Stimulated activated CD4-positive, alpha-beta T cell treated with anti-CD3 and anti-CD28 coated beads, TNF-alpha, amount 100 ng/mL, for 24 hours (primary cell): ENCODE data around the gene DNAJC15.

Experiments
- DNase-seq, 3 experiments: peaks; one replicate each; pipeline ENCODE4 v3.0.0-alpha.2; 2020; ENCODE audit warnings: low read depth in 3 of 3

DNAJC15 gene

DNA sequence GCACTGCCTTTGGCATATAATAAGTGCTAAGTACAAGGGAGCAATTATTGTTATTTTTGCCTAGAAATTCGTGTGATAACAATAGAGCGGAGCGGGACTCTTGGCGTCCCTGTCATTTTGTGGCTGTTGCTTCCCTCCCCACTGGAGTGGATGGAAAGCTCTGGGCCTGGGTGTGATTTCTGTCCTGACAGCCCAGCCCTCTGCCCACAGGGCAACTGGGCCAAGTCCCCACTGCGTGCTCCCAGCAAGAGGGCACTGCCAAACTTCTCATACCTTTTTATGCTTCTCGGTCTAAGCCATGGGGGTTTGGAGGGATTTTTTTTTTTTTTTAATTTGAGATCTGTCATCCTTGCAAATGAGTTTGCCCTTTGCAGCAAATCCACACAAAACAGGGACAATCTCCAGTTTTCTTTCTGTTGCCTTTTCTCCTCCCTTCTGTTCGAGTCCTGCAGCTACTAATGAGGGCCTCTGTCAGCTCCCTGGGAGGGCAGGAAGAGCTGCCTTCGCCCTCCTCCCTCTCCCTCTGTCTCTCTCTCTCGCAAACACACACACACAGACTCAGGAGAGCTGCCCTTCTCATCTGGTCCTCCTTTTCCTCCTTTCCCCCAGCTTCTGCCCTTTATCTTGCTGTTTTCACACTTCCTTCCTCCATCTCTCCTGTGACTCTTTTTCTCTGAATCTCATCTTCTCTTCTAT lies 103.9 kb downstream of the DNAJC15 start:
- DNase-seq, result no peak

DNA sequence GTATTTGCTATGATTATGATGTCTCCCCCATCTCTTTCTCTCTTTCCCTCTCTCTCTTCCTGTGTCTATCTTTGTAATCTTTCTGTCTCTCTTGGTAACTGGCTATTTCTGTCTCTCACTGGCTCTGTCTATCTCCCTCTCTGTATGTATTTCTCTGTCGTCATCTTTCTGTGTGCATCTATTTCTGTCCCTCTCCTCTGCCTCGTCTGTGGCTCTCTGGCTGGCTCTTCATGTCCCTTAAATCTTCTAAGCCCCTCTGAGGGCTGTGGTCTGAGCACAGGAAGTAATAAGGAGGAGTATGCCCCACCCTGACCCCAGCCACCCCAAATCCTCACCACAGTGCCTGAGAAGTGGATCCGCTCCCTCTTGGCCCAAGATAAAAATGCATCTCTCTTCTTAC lies 104.4 kb downstream of the DNAJC15 start:
- DNase-seq, result no peak

- DNase-seq, result no peak
Measured at GRCh38 chr13:43128504-43128961, 105.1 kb downstream of the DNAJC15 start.

DNA sequence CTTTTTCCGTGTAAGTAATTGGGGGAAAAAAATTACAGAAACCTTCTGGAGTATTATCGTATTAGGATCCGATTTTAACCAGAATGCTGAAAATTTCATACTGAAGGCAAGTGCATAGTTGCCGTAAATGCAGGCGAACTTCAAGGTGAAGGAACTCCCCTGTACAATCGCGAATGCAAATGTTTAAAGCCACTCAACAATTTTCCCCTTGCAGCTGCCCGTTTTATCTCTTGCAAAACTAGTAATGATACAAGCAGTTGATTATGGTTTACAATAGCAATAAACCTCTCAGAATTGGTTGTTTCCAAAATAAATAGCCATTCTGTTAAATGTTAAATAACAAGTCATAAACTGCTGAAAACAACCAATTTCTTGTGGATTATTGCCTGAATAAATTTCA lies 105.7 kb downstream of the DNAJC15 start:
- DNase-seq, result no peak

DNA sequence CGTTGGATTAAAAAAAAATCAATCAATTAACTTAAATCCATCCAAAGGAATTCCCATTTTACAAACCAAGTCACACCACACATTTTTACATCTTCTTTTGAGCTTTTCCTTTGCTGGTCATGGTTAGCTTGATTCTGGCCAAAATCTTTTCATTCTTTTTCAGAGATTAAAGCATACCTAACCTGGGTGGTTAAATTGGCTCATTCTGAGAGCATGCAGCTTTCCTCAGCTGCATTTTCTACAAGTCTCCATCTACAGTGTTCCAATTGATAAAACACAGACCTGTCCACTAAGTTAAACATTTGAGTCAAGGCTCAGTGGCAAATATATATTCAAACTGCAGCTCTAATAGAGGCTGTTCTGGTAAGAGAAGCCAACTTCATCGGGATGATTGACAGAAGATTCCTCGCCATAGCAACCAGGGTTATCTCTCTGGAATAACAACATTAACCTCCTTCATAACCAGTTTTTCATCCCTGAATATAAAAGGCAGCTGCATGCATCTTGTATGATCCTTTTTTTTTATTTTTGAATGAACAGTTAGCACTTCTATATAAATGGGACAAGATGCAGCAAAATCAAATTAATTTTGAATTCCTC lies 106.2 kb downstream of the DNAJC15 start:
- DNase-seq, result no peak

DNA sequence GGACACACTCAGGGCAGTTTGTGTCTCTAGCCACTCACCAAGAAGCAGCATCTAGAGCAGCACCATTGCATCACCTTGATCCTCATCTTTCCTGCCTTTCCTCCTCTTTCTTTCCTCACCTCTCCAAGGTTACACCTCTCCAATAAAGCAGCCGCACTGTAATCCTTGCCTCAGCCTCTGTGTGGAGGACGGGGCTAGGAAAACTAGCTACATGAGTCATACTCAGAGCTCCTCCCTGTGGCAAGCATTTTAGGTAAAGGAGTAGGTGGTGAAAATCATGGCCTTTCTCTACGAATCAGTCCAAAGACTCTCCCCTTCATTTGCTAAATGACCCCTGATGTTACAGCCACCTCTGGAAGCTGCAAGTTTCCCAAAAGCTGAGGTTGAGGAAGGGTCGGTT lies 108.9 kb downstream of the DNAJC15 start:
- DNase-seq, result no peak

DNA sequence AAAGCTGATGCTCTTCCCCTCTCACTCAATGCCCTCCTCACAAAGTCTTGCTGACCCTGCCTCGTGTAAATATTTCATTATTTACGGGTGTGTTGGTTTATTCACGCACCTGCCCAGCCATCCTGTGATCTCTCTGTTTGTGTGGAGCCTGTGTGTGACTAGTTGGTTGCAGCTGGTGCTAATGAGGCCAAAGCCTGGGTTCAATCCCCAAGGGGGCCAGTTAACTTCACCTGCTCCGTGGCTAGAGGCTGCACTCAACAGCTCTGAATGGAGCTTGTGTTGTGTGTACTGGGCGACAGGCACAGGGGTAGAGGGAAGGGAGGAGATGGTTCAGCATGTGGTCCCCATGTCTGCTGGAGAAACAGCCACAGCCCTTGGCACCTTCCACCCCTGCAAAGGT lies 109.5 kb downstream of the DNAJC15 start:
- no peak for DNase-seq

DNA sequence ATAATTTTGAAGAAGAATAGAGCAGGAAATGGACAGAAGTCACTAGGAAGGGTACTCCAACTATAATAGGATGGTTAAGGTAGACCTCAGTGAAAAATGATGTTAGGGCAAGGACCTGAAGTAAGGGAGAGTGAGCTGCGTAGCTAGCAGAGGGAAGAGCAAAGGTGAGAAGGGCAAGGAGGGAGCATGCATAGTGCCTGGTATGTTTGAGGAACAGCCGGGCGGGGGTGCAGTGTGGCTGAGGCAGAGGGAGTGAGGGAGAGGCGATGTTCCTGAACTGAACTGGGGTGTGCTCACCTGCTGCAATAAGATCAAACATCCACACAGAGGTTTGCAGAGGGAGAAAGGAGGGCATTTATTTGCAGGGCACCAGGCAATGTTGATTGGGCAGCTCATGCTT lies 110.4 kb downstream of the DNAJC15 start:
- no peak for DNase-seq

DNA sequence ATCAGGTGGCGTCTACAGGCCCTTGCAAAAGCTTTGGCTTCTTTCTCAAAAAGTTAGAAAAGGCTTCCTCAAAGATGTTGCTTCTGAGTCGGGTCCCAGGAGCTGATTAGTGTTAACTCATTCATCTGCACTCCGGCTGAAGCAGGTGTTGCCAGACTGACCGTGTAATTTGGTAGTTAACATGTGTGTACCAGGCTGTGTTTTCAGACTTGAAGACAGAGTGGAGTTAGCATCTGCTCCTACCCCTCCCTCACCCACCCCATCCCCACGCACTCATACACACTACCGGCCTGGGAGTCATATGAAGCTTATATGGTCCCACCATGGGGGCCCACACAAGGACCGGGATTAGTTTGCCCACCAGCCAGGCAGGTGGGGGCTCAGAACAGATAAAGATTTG lies 111.5 kb downstream of the DNAJC15 start:
- no peak for DNase-seq

GRCh38 chr13:43135516-43135915 lies 112.1 kb downstream of the DNAJC15 start:
- no peak for DNase-seq

DNA sequence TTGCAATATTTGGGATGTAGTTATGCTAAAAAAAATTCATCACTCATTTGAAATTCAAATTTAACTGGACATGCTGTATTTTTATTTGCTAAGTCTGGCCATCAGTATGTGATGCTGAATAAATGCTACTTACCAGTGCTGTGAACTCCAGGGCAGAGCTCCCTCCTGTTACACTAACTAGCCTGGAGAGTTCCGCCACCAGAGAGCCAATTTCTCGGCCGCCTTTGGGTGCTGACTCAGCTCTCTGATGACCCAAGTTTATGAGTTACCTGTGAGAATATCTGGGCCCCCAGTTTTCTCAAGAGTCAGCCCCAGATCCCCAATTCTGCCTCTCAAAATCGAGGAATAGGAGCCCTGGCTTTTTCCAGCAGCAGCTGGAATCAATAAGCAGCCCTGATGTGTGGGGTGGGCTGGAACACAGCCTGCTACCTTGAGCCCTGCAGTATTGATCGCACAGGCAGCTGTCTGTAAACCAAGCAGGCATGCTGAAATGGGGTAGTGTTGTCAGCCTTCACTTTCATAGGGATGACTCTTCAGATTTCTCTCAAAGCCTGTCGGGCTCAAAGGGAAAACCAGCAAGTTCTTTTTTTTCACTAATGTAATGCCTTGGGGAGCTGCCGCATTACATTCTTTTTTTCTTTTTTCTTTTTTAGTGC lies 113.7 kb downstream of the DNAJC15 start:
- no peak for DNase-seq

- no peak for DNase-seq
Measured at GRCh38 chr13:43139211-43139610, 115.8 kb downstream of the DNAJC15 start.

GRCh38 chr13:43139921-43140320 lies 116.5 kb downstream of the DNAJC15 start:
- no peak for DNase-seq

- no peak for DNase-seq
Measured at GRCh38 chr13:43140985-43141384, 117.6 kb downstream of the DNAJC15 start.

GRCh38 chr13:43141685-43142084 lies 118.3 kb downstream of the DNAJC15 start:
- no peak for DNase-seq

DNA sequence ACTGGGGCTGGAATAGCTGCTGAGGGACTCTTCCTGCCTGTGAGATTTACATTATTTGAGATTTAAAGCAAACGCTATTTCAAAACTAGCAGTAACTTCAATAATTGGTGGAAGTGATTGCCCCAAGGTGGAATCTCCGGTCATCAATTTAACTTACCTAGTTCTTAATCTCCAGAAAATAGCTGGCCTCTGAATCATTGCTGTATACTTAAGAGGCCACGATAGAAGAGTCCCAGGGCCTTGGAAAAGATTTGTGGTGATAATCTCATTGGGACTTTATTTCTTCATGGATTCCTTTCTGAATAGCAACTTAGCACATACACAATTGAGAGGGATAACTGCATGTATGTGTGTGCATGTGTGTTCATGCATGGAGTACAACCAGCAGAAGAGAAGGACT lies 120.2 kb downstream of the DNAJC15 start:
- DNase-seq, result no peak

- DNase-seq, result no peak
Measured at GRCh38 chr13:43145534-43146196, 122.3 kb downstream of the DNAJC15 start.

DNA sequence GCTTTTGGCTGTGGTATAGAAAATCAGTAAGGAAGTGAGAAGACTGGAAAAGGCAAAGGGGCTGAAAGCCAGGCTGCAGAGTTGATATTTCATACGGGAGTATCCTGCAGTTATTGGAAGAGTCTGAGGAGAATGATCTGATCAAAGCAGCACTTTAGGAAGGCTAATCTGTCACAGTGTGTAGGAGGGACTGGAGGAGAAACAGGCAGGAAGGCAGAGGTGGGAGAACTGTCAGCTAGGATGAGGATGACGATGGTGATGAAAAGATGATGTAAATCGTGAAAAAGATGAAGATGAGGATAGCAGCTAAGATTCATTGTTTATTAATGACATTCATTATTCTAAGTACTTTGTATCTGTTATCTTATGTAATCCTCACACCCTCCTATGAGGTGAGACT lies 123.0 kb downstream of the DNAJC15 start:
- no peak for DNase-seq

GRCh38 chr13:43150369-43151207 lies 127.2 kb downstream of the DNAJC15 start:
- no peak for DNase-seq

DNA sequence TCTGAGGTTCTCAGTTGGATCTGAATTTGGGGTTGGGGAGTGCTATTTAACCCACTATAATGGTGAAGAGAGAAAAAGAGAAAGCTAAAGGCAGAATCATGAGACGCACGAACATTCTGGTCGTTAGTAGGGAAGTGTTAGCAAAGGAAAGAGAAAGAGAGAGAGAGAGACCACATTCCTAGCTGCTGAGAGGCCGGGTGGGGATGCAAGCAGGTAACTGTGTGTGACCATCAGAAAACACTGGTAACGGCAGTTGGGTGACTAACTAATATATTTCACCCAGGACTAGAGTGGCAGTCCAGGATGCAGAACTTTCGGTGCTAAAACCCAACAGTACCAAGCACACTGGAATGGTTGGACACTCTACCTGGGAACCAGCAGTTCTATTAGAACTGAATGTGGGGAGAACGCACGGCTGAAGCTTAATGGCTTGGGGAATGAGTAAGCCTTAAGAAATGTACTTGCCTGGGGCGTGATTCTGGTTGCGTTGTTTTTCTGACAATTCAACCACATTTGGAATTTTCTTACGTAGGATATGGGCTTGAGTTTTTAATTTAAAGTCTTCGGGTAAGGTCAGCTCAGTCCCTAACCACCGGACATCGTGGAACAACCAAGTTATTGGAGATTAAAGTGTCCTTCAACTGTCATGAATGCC lies 130.2 kb downstream of the DNAJC15 start:
- DNase-seq, result no peak

GRCh38 chr13:43154156-43154651 lies 130.8 kb downstream of the DNAJC15 start:
- DNase-seq, result no peak
